SU-DHL-6 (cell line): ENCODE data around the gene CROCC.
"Not testable (repeated sequence)": the region's sequence is repeated elsewhere in the genome, so short reads cannot be mapped to it uniquely, and the experiment has no call there.

Experiments
- CTCF ChIP-seq: fragments of 200-600 bp; sonication (generic); IDR thresholded peaks from one replicate; pipeline ENCODE4 v1.5.1; 2017; ENCODE audit warnings: antibody characterized with exemption, mild to moderate bottlenecking, low read length, moderate library complexity; ENCODE audit not compliant: insufficient read depth, poor library complexity, severe bottlenecking
- EZH2phosphoT487 ChIP-seq: fragments of 200-600 bp; sonication (generic), shearing (Covaris generic); conservative IDR thresholded peaks from 2 replicates; pipeline ENCODE4 v1.6.1; 2018; ENCODE audit warnings: mild to moderate bottlenecking, antibody characterized with exemption, low read length, moderate library complexity, mixed read lengths

GRCh38 chr1:16896316-16897055 lies 25.2 kb upstream of the CROCC start:
- TF ChIP-seq CTCF, EZH2phosphoT487: not testable (repeated sequence)
